H1 (cell line): Measurements from ENCODE around the gene RNF220. TPM values are rescaled to one million over a fixed set of nuclear protein-coding genes. Genes with fewer than 3 reads are reported as not detected.

Experiments used
- CHD7 ChIP-seq: fragments of 300-600 bp; sonication (generic); IDR thresholded peaks from 2 replicates; pipeline ENCODE4 v1.7.1; 2012; ENCODE audit warnings: low read length, moderate library complexity, mild to moderate bottlenecking, inconsistent platforms; ENCODE audit not compliant: insufficient replicate concordance
- MAFK ChIP-seq: IDR thresholded peaks from 2 replicates; pipeline ENCODE4 v1.6.1; 2012; ENCODE audit warnings: low read depth, mild to moderate bottlenecking, improper control_type of control experiment, low read length
- POLR2A ChIP-seq, 2 experiments: IDR thresholded peaks; 1 replicate in 1 of 2; 2 replicates in 1 of 2; pipeline ENCODE4 v1.6.1; 2011; ENCODE audit warnings: low read depth in 2 of 2, low read length in 2 of 2, mild to moderate bottlenecking in 2 of 2; ENCODE audit errors: control extremely low read depth in 1 of 2
- SAP30 ChIP-seq: fragments of 300-600 bp; sonication (generic); IDR thresholded peaks from 2 replicates; pipeline ENCODE4 v1.7.1; 2012; ENCODE audit warnings: low read length, moderate library complexity, mild to moderate bottlenecking, inconsistent platforms; ENCODE audit not compliant: insufficient read depth, insufficient replicate concordance
- SRF ChIP-seq: IDR thresholded peaks from 2 replicates; pipeline ENCODE4 v1.6.1; 2011; ENCODE audit warnings: mild to moderate bottlenecking, low read depth, low read length, moderate library complexity
- polyA plus RNA-seq, 7 experiments: library from polyadenylated mRNA; depleted of rRNA in 3 of 7; stranded (reverse) in 5 of 7; unstranded in 2 of 7; fragments of >200 nt in 5 of 7; fragments of 200-250 nt in 2 of 7; gene quantifications; 1 replicate in 5 of 7; 2 replicates in 1 of 7; 4 replicates in 1 of 7; pipeline versions ENCODE4 v1.2.1 to v1.2.3, GENCODE V29; 2011 to 2013; ENCODE audit warnings: missing spikeins in 2 of 7, mixed read lengths in 2 of 7
- total RNA-seq: library from RNA; stranded (reverse); fragmentation: NEBNext Ultra II Directional; extraction: Animal tissue kit (Norgen Biotek cat#: 25700); gene quantifications from 2 replicates; pipeline ENCODE4 v1.2.1, GENCODE V29; 2021

RNF220 gene
- total and polyA plus RNA-seq, 2 of the 8 experiments (the other 6 are each of a cell fraction or from before 2014, with no cell fraction given), result 123 to 160 TPM

- TF ChIP-seq SRF (no peak), POLR2A (IDR thresholded peaks at IDR 0.05; ENCODE audit: control extremely low read depth in 1 of 2, low read depth in 2 of 2, low read length in 2 of 2) (no peak), CHD7 (no peak), MAFK (no peak), SAP30 (no peak)
- TF ChIP-seq, all 59 proteins: peak for 7
Observed at GRCh38 chr1:44408632-44409602, 3.9 kb downstream of the RNF220 start (continued).
